GM21529 (cell line): ENCODE results near the gene C20orf173.
"Not testable (repeated sequence)": the region's sequence is repeated elsewhere in the genome, so short reads cannot be mapped to it uniquely, and the experiment has no call there.

ENCODE experiments used
- ATAC-seq: cut with Tn5 transposase; IDR thresholded peaks from one replicate; pipeline ENCODE4 v1.9.1; 2021; ENCODE audit not compliant: unreplicated experiment

The C20orf173 gene

DNA sequence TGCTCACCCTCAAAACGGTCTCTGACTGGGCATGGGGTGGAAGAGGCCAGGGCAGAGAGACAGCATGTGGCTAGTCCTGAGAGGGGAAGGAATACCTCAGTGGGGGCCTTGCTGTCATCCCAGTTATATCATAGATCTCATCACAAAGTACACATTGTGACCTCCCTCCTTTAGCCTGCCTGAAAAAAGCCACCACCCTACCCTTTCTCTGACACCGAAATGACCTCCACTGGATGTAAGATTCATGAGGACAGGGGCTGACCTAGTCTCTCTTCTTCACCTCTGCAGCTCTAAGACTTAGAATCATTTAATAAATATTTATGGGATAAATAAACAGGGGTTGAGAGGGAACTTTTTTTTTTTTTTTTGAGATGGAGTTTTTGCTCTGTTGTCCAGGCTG, at the start of gene C20orf173:
Gene C20orf173 (minus strand): TSS at position 101 of the 400 bp plus-strand sequence. CDS start 279 bp downstream, outside the sequence.
- no peak for ATAC-seq

DNA sequence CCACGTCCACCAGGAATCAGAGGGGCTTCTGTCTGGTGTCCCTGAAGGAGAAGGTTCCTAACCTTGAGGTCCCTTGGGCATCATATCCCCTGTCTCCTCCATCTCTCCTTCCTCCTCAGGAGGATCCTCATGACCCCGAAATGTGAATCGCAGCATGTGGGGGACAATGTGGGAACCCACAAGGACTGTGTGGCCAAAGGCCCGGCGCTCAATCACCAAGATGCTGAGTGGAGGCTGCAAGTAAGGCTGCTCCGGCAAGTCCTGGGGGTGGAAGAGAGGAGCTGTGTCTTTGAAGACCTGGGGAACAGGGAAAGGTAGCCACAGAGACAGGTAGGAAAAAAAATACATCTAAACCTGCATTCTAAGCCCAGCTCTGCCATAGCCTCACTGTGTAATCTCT, 49.7 kb upstream of the C20orf173 start:
- ATAC-seq, result no peak

DNA sequence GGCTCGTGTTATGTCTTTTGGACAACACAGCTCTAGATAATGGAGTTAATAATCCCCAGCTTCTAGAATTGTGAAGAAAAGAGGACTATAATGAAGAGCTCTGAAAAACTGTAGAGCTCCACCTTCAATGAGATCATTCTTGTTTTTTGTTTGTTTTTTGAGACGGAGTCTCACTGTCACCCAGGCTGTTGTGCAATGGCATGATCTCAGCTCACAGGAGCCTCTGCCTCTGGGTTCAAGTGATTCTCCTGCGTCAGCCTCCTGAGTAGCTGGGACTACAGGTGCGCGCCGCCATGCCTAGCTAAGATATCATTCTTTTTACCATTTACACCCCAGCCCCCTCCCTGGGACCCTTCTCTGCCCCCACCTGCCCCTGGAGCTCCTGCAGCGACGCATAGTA, 49.0 kb upstream of the C20orf173 start:
- no peak for ATAC-seq

GRCh38 chr20:35576816-35577215, 47.4 kb upstream of the C20orf173 start:
- ATAC-seq, result no peak

- ATAC-seq, result no peak
These were observed 46.5 kb upstream of the C20orf173 start for GRCh38 chr20:35575958-35576357.

DNA sequence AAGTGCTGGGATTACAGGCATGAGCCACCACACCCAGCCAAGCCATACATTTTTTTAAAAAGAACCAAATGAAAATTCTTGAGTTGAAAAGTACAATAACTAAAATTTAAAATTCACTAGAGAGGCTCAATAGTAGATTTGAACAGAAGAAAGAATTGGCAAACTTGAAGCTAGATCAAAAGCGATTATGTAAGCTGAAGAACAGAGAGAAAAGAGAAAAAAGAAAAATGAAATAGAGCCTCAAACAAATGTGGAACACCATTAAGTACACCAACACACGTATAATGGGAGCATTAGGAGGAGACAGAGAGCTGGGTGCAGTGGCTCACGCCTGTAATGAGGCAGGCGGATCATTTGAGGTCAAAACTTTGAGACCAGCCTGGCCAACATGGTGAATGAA, 43.4 kb upstream of the C20orf173 start:
- no peak for ATAC-seq

DNA sequence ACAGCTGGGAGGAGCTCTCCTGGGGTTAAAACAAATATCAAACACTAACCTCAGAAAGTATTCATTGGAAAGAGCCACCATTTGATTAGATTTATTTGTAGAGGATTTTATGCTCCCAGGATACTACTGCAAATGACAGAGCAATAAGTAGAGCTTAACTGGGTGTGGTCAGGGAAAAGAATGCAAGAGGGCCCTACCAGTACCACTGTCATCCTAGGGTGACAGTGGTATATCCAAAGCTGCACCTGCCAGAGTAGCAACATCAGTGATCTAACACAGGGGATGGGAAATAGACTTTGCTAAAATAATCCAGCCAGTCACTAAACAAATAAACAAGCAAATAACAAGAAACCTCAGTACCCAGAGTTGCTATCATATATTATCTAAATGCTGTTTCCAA, 42.1 kb upstream of the C20orf173 start:
- ATAC-seq, result no peak

DNA sequence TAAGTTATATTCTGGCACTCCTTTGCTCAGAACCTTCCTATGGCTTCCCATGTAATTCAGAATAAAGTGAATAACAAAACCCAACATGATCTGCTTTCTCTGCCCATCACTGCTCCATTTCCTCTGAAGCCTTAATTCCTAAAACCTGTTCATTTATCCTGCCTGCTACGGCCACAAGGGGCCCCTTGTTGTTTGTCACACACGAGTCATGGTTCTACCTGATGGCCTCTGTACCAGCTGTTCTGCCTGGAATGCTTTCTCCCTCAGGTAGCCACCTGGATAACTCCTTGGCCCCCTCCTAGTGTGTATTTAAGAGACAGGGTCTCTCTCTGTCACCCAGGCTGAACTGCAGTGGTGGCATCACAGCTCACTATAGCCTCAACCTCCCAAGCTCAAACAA, 39.2 kb upstream of the C20orf173 start:
- no peak for ATAC-seq

DNA sequence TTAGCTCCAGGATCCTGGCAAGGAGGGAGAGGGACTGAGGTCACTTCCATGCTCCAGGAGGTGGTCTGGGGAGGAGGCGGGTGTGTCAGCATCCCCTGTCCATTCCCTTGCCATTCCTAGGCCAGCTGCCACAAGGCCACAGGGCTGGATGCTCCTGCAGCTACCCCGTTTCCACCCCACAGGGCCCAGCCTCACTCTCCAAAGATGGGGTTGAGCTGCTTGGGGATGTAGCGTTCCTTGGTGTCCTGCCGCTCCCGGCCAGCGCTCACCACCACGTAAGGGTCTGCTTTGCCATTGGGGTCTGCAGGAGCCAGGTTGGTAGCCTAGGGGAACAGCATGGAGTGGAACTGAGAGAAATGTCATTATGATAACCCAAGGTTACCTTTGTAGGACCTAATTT, 35.5 kb upstream of the C20orf173 start:
- no peak for ATAC-seq

DNA sequence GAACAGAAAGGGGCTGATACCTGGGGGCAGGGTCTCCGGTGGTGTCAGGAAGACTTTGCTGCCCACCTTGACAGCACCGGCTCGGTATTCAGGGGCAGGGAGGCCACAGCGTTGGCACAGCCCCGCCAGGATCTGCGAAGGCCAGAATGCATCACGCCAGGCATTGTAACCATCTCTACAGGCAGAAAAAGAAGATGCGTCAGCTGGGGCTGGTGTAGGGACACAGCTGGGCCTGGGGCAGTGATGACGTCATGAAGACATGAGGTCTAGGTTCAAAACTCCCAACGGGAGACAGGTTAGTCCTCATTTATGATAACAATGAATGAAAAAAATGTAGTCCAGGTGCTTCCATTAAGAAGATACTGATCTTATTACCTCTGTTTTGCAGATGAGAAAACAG, 34.4 kb upstream of the C20orf173 start:
- no peak for ATAC-seq

- ATAC-seq, result no peak
These were observed 33.2 kb upstream of the C20orf173 start for GRCh38 chr20:35562541-35563110.

- no peak for ATAC-seq
These were observed 32.2 kb upstream of the C20orf173 start for GRCh38 chr20:35561671-35562070.

- ATAC-seq, result no peak
These were observed 31.8 kb upstream of the C20orf173 start for GRCh38 chr20:35561268-35561667.

- ATAC-seq, result no peak
These were observed 31.1 kb upstream of the C20orf173 start for GRCh38 chr20:35560541-35560940.

DNA sequence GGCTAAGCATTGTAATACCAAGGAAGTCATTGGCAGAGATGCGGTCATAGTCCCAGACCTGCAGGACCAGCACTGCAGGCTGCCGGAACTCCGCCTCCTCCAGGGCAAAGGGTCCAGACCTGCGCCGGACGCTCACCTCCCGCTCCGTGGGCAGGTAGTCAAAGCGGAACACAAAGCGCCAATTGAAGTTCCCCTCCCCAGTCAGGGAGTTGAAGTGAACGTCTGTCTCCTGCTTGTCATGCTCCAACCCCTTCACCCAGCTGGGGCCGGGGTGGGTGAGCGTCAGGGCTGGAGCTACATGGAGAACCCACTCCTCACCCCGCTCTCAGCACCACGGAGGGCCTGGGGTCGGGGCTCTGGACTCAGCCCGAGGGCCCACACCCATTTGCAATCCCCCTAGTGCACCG, 30.7 kb upstream of the C20orf173 start:
- no peak for ATAC-seq

DNA sequence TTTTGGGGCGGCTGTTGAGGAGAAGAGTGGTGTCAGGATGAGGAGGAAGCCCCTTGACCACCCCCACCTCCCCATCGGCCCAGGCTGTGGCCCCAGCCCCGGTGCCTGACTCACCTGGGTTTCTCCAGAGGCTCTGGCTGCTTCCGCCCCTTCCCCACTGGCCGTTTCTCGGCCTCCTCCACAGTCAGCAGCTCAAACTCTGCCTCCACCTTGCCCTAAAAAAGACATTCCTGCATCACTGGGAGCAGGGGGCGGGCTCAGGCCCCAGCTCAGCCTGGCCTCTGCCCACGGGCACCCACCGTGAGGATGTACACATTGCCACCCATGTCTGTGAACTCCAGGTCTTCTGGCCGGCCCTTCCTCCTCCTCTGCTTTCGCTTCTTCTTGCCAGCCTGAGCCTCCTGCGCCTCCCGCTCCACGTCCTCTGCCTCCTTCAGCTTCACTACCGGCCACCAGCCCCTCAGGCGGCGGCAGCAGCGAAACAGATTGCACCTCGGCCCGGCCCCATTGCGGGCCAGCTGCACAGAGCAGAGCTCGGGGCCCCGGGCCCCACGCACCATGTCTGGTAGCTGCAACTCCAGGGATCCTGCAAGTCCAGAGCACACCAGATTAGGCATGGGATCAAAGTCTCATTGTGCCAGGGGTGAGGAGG, 29.7 kb upstream of the C20orf173 start:
- ATAC-seq, result no peak

- no peak for ATAC-seq
These were observed 29.0 kb upstream of the C20orf173 start for GRCh38 chr20:35558451-35558850.

DNA sequence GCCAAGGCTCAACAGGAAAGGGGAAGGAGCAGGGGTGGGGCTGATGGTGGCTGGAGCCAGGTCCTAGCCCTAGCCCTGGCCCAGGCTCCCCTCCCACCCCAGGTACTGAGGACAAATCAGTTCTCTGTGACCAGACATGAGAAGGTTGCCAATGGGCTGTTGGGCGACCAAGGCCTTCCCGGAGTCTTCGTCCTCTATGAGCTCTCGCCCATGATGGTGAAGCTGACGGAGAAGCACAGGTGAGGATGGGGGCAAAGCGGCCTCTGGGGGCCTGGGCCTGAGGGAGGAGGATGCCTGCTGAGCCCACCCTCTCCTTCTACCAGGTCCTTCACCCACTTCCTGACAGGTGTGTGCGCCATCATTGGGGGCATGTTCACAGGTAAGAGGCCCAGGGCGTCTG, 27.4 kb upstream of the C20orf173 start:
- ATAC-seq, result no peak

DNA sequence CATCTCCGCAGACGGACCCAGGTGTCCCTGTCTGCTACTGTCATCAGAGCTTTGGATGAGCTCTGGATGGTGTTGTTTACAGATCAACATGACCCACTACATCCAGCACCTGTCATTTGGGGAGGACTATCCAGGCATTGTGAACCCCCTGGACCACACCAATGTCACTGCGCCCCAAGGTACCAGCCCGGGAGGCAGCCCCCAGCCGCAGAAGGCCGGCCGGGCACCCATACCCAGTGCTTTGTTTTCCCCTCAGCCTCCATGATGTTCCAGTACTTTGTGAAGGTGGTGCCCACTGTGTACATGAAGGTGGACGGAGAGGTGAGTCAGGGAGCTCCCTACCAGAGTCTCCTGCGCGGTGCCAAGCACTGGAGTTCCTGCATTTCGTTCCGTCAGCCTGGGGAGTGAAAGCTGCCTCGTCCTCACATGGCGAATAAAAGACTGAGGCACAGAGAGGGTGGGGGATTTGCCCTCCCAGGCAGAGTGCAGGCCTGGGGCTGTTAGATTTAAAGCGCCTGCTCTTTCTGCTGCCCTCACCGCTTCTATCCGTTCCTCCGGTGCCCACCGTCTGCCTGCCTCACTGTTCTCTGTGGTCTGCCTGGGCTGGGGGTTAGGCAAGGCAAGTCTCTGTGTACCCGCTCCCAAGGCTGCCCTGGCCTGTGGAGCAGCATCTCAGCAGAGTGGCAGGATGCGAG, 26.6 kb upstream of the C20orf173 start:
- ATAC-seq, result no peak

DNA sequence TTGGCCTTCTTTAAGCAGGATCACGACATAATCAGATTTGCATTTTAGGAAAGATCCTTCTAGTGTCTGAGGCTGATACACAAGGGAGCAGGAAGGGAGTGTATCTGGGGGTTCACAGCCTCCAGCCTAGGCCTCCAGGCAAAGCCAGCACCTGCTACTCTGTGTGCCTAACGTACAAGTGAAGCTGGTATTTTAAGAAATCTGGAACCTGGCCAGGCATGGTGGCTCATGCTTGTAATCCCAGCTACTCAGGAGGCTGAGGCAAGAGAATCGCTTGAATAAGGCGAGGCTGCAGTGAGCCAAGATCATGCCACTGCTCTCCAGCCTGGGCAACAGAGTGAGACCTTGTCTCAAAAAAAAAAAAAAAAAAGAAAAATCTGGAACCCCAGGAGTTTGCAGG, 26.0 kb upstream of the C20orf173 start:
- ATAC-seq, result not testable (repeated sequence)

GRCh38 chr20:35552914-35553313, 23.5 kb upstream of the C20orf173 start:
- no peak for ATAC-seq

DNA sequence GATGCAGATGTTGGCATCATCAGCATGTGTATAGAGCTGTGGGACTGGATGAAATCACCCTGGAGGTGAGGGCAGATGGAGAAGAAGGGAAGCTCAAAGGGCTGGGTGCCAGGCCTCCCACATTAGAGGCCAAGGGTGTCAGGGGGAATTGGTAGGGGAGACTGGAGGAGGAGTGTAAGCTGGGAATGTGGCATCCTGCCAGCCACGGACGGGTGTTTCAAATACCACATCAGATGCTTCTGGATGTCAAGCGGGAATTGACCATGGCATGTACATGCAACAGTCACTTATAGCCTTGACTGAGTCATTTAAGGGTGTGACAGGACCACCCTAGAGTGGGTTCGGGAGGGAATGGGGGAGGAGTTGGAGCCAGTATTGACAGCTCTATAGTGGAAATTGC, 22.1 kb upstream of the C20orf173 start:
- no peak for ATAC-seq
